GM04503 (cell line): ENCODE measurements around the gene C2CD2.
"Not testable (repeated sequence)": the region's sequence is repeated elsewhere in the genome, so short reads cannot be mapped to it uniquely, and the experiment has no call there.

ENCODE experiments used
- DNase-seq: peaks from one replicate; pipeline ENCODE4 v3.0.0-alpha.2; 2012; ENCODE audit warnings: low read depth

The C2CD2 gene

DNA sequence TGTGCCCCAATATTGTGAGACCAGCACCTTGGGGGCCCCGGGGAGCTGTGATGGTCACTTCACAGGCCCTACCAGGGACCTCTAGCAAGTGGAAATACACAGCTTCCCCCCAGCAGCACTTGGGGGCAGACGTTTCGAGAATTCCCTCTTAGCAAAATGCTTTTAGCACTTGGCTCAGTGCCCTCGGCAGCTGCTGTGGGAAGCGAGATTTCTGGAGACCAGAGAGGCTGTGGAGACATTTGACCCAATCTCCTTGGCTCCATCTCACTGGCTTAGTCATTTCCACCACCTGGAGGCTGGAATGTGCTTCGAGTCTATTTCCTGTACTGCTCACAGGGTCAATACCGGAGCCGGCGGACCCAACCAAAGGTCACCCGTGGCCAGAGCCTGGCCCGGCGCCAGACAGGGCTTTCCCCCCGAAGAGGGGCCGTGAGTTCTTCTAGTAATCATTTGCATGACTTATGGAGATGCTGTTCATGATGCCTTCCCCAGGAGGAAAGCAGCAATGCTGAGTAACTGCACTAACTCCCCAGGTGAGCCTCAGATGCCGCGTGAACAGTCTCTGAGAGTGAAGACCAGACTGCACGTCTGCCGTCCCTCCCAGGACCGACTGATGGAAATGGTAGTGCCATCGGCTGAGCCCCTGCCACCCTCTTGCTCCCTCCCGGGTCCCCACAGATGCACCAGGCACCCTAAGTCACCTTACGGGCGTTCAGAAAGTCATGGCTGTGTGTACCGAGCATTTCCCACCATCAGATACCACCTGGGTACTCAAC lies 4.4 kb upstream of the C2CD2 start:
- DNase-seq = no peak

DNA sequence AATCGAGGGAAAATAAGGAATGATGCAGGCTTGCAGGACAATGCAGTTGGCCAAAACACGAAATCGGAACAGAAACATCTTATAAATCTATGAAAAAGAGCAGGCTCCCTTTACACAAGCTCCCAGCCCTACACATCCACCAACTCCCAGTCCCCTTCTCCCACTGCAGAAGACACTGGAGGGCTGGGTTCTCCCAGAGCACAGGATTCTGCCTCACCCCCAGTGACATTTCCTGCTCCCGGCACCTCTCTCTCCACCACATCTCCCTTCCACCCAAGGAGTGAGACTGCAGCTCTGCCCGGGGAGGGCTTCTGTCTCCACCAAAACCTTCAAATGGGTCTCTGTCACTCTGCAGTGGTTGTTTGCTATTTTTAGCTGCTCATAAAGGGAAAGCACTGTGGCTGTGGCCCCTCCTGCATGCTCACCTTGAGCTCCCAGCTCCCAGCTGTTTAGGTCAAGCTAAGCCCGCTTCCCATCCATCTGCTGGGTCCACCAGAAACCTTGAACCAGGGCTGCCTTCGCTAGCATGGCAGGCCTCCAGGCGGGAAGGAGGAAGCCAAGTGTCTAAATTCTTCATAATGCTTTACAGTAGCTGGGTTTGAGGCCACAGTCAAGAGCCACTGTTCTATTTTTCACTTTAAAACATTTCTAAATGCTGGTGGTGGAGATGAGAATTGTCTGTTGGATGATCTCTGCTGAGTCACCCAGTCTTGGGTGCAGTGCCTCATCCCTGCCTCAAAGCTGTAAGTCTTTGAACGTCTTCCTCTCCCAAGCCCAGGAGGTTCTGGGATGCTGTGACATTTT lies 3.3 kb upstream of the C2CD2 start:
- peak; percentile 46 for DNase-seq

DNA sequence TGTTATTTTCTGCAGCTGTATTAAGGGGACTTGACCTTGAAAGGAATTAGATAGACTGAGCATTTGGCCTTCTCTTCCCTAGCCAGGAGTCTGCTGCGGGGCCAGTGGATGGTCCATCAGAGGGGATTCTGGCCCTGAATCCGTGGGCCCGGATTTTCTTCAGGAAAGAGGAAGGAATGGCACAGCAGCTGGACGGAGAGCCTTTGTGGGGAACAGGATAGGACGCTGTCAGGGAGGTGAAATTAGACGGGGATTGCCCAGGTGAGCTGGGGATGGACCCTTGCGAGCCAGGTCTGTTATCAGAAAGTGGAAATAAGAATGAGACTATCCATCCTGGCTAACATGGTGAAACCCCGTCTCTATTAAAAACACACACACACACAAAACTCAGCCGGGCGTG lies 1.7 kb upstream of the C2CD2 start:
- no peak for DNase-seq

DNA sequence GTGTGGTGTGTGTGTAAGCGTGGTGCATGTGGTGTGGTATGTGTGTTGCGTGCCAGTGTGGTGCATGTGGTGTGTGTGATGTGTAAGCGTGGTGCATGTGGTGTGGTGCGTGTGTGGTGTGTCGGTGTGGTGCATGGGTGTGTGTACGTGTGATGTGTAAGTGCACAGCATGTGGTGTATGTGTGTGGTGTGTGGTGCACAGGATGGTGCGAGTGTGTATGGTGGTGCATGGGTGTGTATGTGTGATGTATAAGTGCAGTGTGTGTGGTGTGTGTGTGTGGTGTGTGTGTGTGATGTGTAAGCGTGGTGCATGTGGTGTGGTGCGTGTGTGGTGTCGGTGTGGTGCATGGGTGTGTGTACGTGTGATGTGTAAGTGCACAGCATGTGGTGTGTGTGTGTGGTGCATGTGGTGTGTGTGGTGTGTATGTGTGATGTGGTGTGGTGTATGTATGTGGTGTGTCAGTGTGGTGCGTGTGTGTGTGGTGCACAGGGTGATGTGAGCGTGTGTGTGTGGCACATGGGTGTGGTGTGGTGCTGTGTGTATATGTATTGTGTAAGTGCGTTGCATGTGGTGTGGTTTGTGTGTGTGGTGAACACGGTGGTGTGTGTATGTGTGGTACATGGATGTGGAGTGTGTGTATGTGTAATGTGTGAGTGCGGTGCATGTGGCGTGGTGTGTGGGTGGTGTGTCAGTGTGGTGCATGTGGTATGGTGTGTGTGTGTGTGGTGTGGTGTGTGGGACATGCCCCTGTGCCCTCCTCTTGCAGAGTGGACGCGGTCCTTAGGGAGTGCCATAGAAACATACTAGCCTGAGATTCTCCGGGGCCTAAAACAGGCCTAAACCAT lies 1.1 kb upstream of the C2CD2 start:
- no peak for DNase-seq

DNA sequence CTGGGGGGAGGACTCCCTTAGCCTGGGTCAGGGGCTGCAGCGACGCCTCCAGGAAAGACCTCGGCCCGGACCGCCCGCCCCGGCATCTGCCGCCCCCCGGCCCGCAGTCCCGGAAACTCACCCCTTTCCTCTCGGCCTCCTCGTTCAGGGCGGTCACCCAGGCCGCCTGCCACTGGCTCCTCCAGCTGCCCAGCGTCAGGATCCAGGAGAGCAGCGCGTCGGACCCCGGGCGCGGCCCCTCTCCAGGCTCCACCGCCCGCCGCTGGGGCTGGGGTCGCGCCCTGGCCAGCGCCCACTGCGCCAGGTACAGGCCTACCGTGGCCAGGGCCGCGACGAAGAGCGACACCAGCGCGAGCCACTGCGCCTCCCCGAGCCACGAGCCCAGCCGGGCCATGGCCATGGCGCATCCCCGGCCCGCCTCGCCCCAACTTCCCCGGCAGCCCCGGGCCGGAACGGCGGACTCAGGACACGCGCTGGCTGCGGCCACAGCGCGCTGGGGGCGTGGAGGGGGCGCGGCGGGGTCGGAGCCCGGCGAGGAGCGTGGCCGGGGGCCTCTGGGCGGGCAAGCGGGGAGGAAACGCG lies 478 bp downstream of the C2CD2 start:
- DNase-seq = no peak

DNA sequence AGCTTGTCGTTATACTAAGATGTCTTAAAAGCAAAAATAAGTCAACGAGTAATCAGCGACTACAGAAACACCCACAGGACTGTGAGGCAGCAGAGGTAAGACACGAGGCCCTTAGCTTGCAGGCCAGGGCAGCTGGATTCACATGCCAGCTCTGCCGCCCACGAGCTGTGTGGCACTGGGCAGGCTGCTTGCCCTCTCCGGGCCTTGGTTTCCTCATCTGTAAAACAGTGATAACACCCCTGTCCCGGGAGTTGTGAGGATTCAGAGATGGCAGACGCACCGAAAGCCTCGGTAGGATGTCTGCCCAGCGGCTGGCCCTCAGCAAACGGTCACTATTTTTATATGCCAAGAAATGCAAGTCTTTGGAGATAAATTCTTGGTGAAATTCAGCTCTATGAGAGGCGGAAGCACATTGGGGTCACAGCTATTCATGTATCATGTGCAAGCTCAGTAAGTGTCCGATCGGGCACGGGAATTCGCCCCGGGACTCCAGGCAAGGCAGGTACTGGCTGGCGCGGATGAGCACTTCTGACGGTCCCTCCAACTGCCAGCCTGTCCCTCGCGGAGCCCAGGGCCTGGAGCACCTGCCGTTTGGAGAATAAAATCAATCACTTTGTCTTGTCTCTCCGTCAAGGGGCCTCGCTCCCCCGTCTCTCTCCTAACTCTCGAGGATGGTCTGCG lies 1.1 kb downstream of the C2CD2 start:
- no peak for DNase-seq

DNA sequence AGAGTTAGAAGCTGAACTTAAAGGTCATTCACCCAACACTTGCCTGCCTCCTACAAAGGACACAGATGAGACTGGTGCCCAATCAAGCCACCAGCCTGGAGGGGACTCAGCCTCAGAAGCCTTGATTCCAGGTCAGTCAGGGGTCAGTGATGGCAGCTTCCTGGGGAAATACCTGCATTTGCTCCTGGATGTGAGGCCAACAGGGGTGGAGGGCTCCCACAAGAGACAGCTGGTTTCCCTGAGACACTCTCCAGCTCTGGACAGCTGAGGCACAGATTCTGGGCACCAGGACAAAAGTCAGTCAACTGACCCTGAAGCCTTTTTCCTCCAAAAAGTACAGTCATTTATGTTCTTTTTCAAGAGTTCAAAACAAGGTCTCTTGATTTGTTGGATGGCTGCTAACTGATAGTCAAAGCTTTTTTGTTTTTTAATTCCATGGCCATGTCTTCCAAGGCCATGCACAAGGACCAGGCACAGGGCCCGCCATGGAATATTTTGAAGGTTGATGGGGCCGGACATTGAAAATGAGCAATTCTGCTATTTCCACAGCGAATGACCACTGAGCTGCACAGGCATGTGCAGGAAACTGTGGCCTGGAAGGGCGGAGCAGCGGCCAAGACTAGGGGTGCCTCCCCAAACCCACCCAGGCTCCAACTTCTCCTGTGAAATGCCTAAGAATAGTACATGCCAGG lies 1.8 kb downstream of the C2CD2 start:
- DNase-seq = no peak

DNA sequence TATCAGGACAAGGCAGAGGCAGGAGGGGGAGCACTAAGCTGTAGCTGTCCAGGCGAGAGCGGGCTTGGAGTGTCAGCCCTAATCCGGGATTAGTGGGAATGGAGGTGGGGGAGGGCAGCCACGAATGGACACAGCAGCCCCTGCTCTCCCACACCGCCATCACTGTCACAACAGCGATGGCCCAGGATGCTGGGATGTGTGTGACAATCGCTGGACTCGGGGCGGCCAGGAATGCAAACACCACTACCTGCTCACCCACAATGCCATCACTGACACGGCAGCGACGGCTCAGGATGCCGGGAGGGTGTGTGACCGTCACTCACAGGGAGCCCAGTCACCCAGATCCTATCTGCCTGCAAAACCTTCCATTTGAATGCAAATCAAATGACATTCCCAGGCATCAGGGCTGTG lies 2.9 kb downstream of the C2CD2 start:
- DNase-seq = no peak

DNA sequence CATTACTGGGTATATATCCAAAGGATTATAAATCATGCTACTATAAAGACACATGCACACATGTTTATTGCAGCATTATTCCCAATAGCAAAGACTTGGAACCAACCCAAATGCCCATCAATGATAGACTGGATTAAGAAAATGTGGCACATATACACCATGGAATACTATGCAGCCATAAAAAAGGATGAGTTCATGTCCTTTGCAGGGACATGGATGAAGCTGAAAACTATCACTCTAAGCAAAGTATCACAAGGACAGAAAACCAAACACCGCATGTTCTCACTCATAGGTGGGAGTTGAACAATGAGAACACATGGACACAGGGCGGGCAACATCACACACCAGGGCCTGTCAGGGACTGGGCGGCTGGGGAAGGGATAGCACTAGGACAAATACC lies 4.2 kb downstream of the C2CD2 start:
- not testable (repeated sequence) for DNase-seq

DNA sequence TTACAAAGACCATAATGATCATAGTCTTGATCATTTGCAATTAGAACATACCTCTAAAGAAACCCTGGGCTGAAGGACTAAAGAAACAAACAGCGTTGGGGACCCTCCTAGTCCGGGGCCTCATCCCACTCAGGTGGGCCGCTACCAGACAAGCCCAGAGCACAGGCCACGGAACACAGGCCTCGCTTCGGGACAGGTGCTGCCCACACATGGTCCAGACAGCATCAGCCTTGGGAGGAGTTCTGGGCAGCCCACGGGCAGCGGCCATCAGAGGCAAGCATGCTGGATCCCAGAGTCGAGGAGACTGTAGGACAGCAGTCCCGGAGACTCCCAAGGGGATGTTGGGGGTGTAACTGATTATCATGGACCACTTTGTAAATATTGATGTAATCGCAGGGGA lies 4.9 kb downstream of the C2CD2 start:
- no peak for DNase-seq

DNA sequence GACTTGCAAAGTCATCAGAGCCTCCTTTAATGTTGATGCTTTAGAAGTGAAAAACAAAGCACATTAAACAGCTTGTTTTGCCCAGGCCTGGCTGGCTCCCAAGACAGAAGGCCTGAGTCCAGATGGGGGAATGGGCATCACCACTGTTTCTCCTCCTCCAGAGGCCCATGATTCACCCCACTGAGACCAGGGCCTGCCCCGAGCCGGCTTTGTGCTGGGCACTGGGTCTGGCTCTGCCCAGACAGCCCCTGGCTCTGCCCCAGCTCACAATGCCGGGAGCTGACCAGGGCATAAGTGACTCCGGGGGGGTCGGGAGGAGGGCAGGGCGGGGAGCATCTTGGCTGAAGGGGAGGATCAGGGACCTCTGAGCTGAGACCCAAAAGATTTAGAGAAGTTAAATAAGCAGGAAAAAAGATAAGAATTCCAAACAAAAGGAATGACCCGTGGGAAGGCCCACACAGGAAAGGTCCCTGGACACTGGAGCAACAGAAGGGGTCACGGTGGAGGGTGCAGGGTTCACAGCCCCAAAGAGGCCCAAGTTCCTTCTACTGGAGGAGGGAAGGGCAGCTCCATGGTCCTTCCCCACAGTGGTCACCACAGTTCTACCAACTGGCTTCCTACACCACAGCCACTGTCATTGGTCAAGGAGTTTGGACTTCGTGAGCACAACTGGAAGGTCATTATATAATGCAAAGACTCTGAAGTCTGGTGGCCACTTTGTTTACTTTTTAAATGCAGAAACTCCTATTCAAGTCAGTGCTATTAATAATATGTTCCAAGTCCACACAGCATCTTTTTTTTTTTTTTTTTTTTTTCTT lies 5.5 kb downstream of the C2CD2 start:
- DNase-seq = no peak

DNA sequence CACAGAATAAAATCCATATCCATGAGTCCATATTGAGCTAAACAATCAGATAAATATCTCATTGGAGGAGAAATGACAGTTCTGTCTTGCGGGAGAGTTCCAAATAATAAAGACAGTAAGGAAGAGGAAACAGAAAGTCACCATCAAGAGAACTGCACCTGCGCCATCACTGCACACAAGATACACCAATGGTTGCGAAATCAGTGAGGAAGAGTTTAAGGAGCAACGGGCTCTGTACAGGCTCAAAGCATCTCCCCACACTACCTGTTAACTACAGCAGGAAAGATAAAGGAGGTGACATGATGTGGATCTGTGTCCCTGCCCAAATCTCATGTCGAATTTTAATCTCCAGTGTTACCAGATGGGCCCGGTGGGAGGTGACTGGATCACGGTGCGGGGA lies 7.8 kb downstream of the C2CD2 start:
- no peak for DNase-seq

DNA sequence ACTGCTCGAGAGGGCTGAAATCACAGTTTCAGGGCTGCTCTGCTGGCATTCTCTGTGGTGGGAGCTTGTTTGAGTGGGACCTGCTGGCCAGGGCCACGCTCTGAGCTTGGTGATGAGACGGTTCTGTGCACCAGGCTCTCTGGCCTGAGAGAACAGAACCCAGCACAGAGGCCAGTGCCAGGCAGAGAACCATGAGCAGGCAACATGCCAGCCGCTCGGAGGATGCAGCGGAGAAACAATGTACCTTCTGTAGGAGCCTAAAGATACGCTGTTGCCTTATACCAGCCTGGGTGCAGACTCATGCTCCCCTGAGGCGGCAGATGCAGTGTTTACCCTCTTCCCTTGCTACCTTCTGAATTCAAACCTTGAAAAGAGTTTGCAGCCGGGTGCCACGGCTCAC lies 10.0 kb downstream of the C2CD2 start:
- DNase-seq = no peak

DNA sequence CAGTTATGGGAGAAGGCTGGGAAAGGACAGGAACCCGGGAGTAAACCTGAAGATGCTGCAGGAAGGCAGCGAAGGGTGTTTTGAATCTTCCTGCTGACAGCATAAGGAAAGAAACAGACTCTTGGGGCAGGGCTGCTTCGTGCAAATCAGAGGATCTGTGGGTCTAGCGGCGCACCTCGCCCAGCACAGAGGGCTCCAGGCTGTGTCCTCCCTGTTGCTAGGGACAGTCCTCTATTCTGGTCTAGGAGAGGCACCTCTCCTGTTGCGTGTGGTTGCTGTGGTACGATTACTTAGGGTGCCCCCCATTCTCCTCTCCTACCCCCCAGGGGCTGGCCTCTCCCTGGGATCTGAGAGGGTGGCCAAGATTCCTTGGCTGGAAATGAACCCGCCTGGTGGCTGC lies 11.4 kb downstream of the C2CD2 start:
- no peak for DNase-seq

DNA sequence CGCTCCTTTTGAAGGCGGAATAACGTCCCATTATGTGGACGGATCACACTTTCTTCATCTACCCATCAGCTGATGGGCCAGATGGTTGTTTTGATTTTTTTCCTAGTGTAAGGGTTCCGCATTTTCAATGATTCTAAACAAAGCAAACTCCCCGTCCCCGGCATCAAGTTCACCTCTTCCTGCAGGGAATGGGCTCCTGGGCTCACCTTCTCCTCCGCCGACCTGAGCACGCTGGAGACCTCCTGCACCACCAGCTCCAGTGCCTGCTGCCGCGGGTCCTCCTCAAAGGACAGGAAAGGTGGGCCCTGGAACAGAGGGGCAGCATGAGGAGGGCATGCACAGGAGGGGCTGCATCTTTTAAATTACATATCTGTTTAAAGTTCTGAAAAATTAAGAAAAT lies 11.9 kb downstream of the C2CD2 start:
- no peak for DNase-seq

DNA sequence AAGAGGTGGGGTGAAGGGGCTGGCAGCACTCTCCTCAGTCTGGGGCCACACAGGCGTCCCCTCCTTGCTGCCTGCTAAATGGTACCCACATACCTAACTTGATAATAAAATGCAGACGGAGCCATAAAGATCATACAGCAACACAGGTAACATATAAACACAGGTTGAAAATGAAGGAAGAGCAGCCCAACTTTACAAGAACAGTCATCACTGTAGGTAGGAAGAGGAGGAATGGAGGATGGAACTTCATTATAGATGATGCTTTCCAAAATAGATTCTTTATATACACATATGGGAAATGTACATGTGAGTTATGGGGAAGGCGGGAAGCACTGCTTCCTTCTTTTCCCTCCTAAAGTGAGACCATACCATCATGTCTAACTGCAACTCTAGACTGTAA lies 13.4 kb downstream of the C2CD2 start:
- DNase-seq = no peak

DNA sequence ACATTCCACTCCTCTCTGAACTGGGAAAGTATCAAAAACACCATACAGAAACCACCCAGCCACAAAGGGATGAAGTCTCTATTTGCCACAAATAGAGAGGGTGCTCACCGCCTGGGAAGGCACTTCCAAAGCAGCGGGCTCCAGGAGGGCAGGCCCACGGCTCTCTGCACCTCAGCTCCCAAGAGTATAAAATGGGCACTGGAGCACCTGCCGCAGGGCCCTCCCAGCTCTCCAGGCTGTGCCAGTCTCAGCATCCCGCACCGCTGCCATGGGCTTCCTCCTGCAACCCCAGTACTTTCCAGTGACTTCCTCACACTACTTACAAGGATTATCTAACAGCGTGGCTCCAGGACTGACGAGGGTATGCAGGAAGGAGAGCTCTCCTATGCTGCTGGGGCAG lies 14.4 kb downstream of the C2CD2 start:
- no peak for DNase-seq

DNA sequence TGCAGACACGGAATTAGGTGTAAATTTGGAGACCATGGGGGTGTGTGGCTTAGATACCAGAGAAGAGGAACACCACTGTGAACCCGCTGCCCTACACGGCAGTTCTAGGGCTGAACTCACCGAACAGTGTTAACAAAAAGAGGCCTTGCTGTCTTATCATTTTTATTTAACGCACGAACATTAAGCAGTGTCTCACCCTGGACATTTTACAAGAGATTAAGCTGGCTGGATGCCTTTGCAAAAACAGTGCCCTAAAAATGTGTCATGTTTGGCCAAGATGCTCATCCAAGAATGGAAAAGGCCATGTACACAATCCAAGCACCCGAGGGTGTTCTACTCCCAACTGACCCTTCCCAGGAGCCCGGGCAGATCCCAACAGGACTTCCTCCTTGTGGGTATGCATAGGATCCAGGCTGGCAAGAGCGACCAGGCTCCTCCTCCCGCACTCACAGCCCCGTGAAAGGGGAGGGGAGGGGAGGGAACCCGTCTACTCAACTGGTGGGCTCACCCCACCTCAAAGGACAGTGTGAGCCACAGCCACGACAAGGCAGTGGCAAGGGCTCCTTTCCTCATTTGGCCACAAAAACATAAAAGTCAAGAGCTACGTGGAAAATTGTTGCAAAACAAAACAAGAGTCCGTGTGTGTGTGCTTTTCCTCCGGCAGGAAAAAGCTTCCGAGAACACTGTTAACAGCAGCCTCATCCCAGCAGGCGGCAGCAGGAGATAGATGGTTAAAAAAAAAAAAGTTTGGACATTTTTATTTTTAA lies 20.3 kb downstream of the C2CD2 start:
- no peak for DNase-seq

DNA sequence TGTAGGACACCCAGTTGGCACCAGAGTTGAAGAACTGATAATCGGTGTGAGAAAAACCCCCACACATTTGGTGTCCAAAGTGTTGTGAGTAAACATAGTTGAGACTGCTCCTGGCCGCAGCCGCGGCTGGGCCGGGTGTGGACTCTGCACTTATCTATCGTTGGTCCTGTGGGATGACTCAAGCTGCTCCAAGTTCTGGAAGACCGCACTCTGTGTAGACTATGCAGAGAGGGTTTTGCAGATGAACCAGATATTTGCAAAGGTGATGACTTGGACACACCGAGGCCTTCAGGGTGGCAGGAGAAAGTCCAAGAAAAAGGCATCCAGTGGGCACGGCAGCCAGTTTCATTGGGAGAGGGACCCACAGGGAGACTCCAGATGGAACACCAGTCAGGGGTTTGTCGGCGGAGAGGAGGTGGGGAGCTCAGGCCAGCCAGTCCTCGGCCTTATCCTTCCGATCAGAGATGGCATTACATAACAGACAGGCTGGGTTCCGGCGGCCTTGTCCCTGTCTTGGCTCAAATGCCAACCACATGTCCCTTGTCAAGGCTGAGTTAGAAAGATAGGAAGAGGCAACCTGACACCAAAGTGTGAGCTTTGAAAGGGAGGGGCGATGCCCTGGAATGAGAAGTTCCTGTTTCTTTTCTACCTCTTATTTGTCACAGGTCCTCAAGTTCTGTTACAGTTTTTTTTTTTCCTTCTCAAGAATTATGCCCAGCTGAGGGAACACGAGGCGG lies 21.1 kb downstream of the C2CD2 start:
- no peak for DNase-seq
